Neural progenitor cell (in vitro differentiated cells): ENCODE results near the gene PLCL1. TPM values are rescaled to one million over a fixed set of nuclear protein-coding genes. Genes with fewer than 3 reads are reported as not detected.

Experiments used
- DNase-seq: peaks from one replicate; pipeline ENCODE4 v3.0.0-alpha.2; 2016; ENCODE audit warnings: low spot score
- H2AFZ ChIP-seq: fragments of 200-600 bp; sonication (generic); replicated peaks from 2 replicates; pipeline ENCODE4 v1.6.1; 2016; ENCODE audit warnings: antibody characterized with exemption
- H3F3A ChIP-seq: fragments of 200-600 bp; sonication (generic); 2 replicates; pipeline ENCODE4 v1.6.1; 2016; ENCODE audit warnings: antibody characterized with exemption, low read depth
- H3K27ac ChIP-seq: fragments of 200-600 bp; sonication (generic); 2 replicates; pipeline ENCODE4 v1.5.1; 2016; ENCODE audit warnings: mild to moderate bottlenecking
- H3K27me3 ChIP-seq: fragments of 200-600 bp; sonication (generic); 2 replicates; pipeline ENCODE4 v1.6.1; 2016; ENCODE audit warnings: mild to moderate bottlenecking, moderate library complexity
- H3K36me3 ChIP-seq: fragments of 200-600 bp; sonication (generic); 2 replicates; pipeline ENCODE4 v1.5.1; 2016
- H3K4me1 ChIP-seq: fragments of 200-600 bp; sonication (generic); 2 replicates; pipeline ENCODE4 v1.6.1; 2016; ENCODE audit warnings: mixed run types
- H3K4me2 ChIP-seq: fragments of 200-600 bp; sonication (generic); 2 replicates; pipeline ENCODE4 v1.6.1; 2016
- H3K4me3 ChIP-seq: fragments of 200-600 bp; sonication (generic); 2 replicates; pipeline ENCODE4 v1.5.1; 2016
- H3K79me2 ChIP-seq: fragments of 200-600 bp; sonication (generic); 2 replicates; pipeline ENCODE4 v1.6.1; 2016; ENCODE audit warnings: low read depth
- H3K9ac ChIP-seq: fragments of 200-600 bp; sonication (generic); 2 replicates; pipeline ENCODE4 v1.6.1; 2016
- H3K9me3 ChIP-seq: fragments of 200-600 bp; sonication (generic); 2 replicates; pipeline ENCODE4 v1.5.1; 2016; ENCODE audit warnings: low read depth
- H4K20me1 ChIP-seq: fragments of 200-600 bp; sonication (generic); 2 replicates; pipeline ENCODE4 v1.6.1; 2016; ENCODE audit warnings: low read depth
- H3K27ac Mint-ChIP-seq: 3 replicates; pipeline ENCODE4 v1.8.0; 2021; ENCODE audit warnings: mixed read lengths
- H3K27me3 Mint-ChIP-seq: 2 replicates; pipeline ENCODE4 v1.8.0; 2022; ENCODE audit warnings: low read depth, mild to moderate bottlenecking, inconsistent platforms, moderate library complexity, mixed read lengths; ENCODE audit not compliant: insufficient read depth
- H3K36me3 Mint-ChIP-seq: 3 replicates; pipeline ENCODE4 v1.8.0; 2021; ENCODE audit warnings: mixed read lengths
- H3K4me1 Mint-ChIP-seq: 3 replicates; pipeline ENCODE4 v1.8.0; 2021; ENCODE audit warnings: mixed read lengths
- H3K4me3 Mint-ChIP-seq: 3 replicates; pipeline ENCODE4 v1.8.0; 2021; ENCODE audit warnings: mild to moderate bottlenecking, moderate library complexity, mixed read lengths
- H3K9me3 Mint-ChIP-seq: 3 replicates; pipeline ENCODE4 v1.8.0; 2020; ENCODE audit warnings: mixed read lengths
- EZH2 ChIP-seq: fragments of 200-600 bp; sonication (generic); IDR thresholded peaks from 2 replicates; pipeline ENCODE4 v1.6.1; 2017; ENCODE audit warnings: antibody characterized with exemption, mild to moderate bottlenecking, moderate library complexity
- EZH2phosphoT487 ChIP-seq: fragments of 200-600 bp; sonication (generic); IDR thresholded peaks from 2 replicates; pipeline ENCODE4 v1.6.1; 2017; ENCODE audit warnings: antibody characterized with exemption
- total RNA-seq: library from RNA; depleted of rRNA; stranded (reverse); fragments of >200 nt; gene quantifications from 2 replicates; pipeline ENCODE4 v1.2.3, GENCODE V29; 2015; ENCODE audit warnings: low replicate concordance
- TF ChIP-seq, protein P1 (sequence below): fragments of 200-600 bp; sonication (generic); IDR thresholded peaks from 2 replicates; pipeline ENCODE4 v1.5.1; 2017; ENCODE audit warnings: antibody characterized with exemption, mild to moderate bottlenecking

The PLCL1 gene
- total RNA-seq, 1 donor from 2014 or later, result 0.41 TPM

DNA sequence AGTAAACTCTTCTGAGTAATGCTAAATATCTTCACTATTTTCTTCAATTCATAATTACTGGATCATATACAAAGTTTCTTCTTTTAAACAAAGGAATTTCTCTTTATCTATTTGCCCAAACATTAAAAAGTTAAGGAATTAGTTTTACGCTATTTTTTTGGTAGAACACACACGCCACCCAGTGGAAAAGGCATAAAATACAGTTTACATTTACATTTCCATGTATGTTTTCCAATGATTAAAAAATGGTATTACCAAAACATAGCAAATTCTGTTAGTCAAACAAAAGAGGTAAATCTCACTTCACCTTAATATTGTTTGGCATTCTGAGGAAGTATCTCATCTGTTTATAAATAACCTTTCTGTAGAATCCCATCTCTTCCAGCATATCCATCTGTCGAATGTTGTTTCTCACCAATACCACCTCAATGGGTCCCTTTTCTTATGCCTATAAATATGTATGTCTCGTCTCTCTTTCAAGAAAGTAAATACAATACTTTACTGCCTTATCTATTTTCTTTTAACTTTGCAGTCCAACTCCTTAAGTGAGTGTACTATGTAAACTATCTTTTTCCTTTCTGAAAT, 26.5 kb upstream of the PLCL1 start:
- Mint-ChIP-seq H3K4me3 (no peak overlapping the region), H3K27me3 (no peaks in the 10 kb centered on the region), H3K4me1 (no peaks in the 10 kb centered on the region), H3K36me3 (no peaks in the 10 kb centered on the region), H3K9me3 (no peaks in the 10 kb centered on the region), H3K27ac (no peak overlapping the region)
- no peak overlapping the region for H2AFZ ChIP-seq
- H3K27ac ChIP-seq, result no peak overlapping the region
- DNase-seq, result no peak
- no peaks in the 10 kb centered on the region for H3K79me2 ChIP-seq
- H3K4me2 ChIP-seq, result no peak overlapping the region
- H3K9me3 ChIP-seq, result no peaks in the 10 kb centered on the region
- H3K27me3 ChIP-seq, result peaks cover 7% of the 10 kb centered on the region
- H4K20me1 ChIP-seq, result no peaks in the 10 kb centered on the region
- H3K4me1 ChIP-seq, result no peaks in the 10 kb centered on the region
- no peaks in the 10 kb centered on the region for H3K36me3 ChIP-seq
- no peak overlapping the region for H3K9ac ChIP-seq
- no peak overlapping the region for H3K4me3 ChIP-seq
- peaks cover 5% of the 10 kb centered on the region for H3F3A ChIP-seq
- TF ChIP-seq, protein P1, sequence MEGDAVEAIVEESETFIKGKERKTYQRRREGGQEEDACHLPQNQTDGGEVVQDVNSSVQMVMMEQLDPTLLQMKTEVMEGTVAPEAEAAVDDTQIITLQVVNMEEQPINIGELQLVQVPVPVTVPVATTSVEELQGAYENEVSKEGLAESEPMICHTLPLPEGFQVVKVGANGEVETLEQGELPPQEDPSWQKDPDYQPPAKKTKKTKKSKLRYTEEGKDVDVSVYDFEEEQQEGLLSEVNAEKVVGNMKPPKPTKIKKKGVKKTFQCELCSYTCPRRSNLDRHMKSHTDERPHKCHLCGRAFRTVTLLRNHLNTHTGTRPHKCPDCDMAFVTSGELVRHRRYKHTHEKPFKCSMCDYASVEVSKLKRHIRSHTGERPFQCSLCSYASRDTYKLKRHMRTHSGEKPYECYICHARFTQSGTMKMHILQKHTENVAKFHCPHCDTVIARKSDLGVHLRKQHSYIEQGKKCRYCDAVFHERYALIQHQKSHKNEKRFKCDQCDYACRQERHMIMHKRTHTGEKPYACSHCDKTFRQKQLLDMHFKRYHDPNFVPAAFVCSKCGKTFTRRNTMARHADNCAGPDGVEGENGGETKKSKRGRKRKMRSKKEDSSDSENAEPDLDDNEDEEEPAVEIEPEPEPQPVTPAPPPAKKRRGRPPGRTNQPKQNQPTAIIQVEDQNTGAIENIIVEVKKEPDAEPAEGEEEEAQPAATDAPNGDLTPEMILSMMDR, result peak; percentile 90
- no peak for TF ChIP-seq EZH2phosphoT487

DNA sequence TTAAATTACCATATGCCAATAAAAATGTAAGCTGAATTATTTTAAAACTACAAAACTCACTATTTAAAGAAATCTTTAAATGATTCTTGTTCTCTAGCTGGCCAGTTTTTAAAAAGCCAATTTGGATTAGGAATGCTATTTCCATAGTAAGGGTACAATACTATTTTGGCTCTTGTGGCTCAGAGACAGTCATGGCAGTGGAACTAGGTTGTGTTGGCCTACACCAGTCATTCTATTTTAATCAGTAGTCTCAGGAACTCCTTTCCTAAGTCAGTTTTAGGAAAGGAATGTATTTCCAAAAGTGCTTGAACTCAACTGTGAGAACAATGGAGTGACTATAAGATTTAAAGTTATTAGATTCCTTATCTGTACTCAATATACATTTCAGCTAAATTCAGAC, 25.1 kb upstream of the PLCL1 start:
- Histone ChIP-seq H2AFZ (no peak overlapping the region), H3F3A (peaks cover 5% of the 10 kb centered on the region), H3K9ac (no peak overlapping the region), H3K79me2 (no peaks in the 10 kb centered on the region), H3K4me3 (no peak overlapping the region), H4K20me1 (no peaks in the 10 kb centered on the region), H3K27me3 (peaks cover 7% of the 10 kb centered on the region), H3K27ac (no peak overlapping the region), H3K9me3 (no peaks in the 10 kb centered on the region), H3K4me1 (no peaks in the 10 kb centered on the region), H3K4me2 (no peak overlapping the region), H3K36me3 (no peaks in the 10 kb centered on the region)
- no peak for DNase-seq
- no peak overlapping the region for H3K27ac Mint-ChIP-seq
- no peaks in the 10 kb centered on the region for H3K36me3 Mint-ChIP-seq
- no peaks in the 10 kb centered on the region for H3K27me3 Mint-ChIP-seq
- H3K4me1 Mint-ChIP-seq, result no peaks in the 10 kb centered on the region
- TF ChIP-seq EZH2phosphoT487 (no peak), EZH2 (no peak)
- TF ChIP-seq, protein P1, result no peak
- no peak overlapping the region for H3K4me3 Mint-ChIP-seq
- no peaks in the 10 kb centered on the region for H3K9me3 Mint-ChIP-seq

DNA sequence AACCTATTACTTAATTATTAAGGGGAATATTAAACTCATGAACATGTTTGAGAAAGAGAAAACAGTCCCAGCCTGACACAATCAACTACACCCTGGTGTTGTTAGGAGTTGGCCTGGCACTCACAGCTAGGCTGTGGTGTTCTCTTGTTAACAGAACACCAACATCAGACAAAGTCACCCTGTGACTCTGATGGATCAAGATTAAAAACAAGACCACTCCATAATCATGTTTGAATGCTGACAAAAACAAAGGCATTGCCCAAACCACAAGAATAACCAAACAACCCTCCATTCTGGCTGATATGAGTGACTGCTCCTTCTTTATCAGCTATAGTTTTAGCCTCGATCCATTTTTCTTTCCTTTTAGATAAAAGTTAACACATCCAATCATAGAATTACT, 22.3 kb upstream of the PLCL1 start:
- no peak overlapping the region for H3K4me3 ChIP-seq
- H3K9ac ChIP-seq, result no peak overlapping the region
- TF ChIP-seq EZH2phosphoT487 (no peak), EZH2 (no peak)
- TF ChIP-seq, protein P1, result no peak
- H3K4me2 ChIP-seq, result no peak overlapping the region
- no peaks in the 10 kb centered on the region for H3K36me3 ChIP-seq
- H3K27ac ChIP-seq, result no peak overlapping the region
- H3K9me3 ChIP-seq, result no peaks in the 10 kb centered on the region
- DNase-seq, result no peak
- H3K79me2 ChIP-seq, result no peaks in the 10 kb centered on the region
- H2AFZ ChIP-seq, result no peak overlapping the region
- H4K20me1 ChIP-seq, result no peaks in the 10 kb centered on the region
- H3F3A ChIP-seq, result peaks cover 5% of the 10 kb centered on the region
- Mint-ChIP-seq H3K4me1 (no peaks in the 10 kb centered on the region), H3K27me3 (peaks cover 3% of the 10 kb centered on the region), H3K4me3 (no peak overlapping the region), H3K9me3 (no peaks in the 10 kb centered on the region), H3K27ac (no peak overlapping the region), H3K36me3 (no peaks in the 10 kb centered on the region)
- no peaks in the 10 kb centered on the region for H3K4me1 ChIP-seq
- peaks cover 27% of the 10 kb centered on the region for H3K27me3 ChIP-seq
